ENCODE measurements around the gene ARHGAP4. TPM values are rescaled to one million over a fixed set of nuclear protein-coding genes. Genes with fewer than 3 reads are reported as not detected.

The ARHGAP4 gene
- total RNA-seq, 4 donors from 2014 or later = 44.9 to 52.4 (median 49.9) TPM

GRCh38 chrX:153887385-153887784 lies 38.7 kb downstream of the ARHGAP4 start:
- Histone ChIP-seq H3K9me3 (no peaks in the 10 kb centered on the region), H3K36me3 (no peaks in the 10 kb centered on the region), H3K27ac (no peak overlapping the region), H3K4me1 (peaks cover 0 to 6% (median 3%) of the 10 kb centered on the region in 4 donors), H3K27me3 (peaks cover 46% of the 10 kb centered on the region), H3K4me3 (no peak overlapping the region)
- 68% methylated on average over 8 of the region's 8 CpGs; no CpG with 5 or more reads in 1 of the 2 donors for whole genome bisulfite sequencing, 2 donors (ENCODE audit: low coverage in 1 of 2)
- intact Hi-C loops (cut with DNase I; ENCODE audit: low total_unique reads) (no loop called here), in situ Hi-C loops (cut with MboI; ENCODE audit: low pct_ligation_motif_present in 1 of 4, low pct_unique_long_range_greater_than_20kb in 1 of 4, low sequenced_read_pairs in 3 of 4) (no loop called here)
- no peak for TF ChIP-seq EP300 (IDR thresholded peaks at IDR 0.05; ENCODE audit: low read depth)
- no peak for TF ChIP-seq POLR2A (IDR thresholded peaks at IDR 0.05)
- TF ChIP-seq, protein P1, sequence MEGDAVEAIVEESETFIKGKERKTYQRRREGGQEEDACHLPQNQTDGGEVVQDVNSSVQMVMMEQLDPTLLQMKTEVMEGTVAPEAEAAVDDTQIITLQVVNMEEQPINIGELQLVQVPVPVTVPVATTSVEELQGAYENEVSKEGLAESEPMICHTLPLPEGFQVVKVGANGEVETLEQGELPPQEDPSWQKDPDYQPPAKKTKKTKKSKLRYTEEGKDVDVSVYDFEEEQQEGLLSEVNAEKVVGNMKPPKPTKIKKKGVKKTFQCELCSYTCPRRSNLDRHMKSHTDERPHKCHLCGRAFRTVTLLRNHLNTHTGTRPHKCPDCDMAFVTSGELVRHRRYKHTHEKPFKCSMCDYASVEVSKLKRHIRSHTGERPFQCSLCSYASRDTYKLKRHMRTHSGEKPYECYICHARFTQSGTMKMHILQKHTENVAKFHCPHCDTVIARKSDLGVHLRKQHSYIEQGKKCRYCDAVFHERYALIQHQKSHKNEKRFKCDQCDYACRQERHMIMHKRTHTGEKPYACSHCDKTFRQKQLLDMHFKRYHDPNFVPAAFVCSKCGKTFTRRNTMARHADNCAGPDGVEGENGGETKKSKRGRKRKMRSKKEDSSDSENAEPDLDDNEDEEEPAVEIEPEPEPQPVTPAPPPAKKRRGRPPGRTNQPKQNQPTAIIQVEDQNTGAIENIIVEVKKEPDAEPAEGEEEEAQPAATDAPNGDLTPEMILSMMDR (IDR thresholded peaks at IDR 0.05) = no peak
- TF ChIP-seq POLR2AphosphoS5 (IDR thresholded peaks at IDR 0.05) = no peak
- no peak for DNase-seq

DNA sequence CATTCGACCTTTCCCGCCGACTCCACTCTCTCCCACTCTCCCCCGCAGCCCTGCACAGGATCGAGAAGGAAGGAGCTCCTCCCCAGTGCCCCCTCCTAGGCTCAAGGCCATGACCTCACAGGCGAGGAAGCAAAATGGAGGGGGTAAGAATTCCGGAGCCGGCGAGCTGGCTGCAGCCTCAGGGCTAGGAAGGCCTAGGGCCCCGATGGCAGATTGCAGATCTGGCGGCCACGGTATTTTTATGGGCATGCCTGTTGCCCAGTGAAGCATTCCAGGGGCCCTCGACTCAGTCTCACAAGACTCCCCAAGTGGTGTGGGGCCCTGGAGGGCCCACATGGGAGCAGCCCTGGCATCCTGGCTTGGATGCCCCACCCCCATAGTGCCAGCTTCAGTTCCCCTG lies 39.1 kb downstream of the ARHGAP4 start:
- intact Hi-C loops (cut with DNase I; ENCODE audit: low total_unique reads) = no loop called here
- TF ChIP-seq POLR2A (IDR thresholded peaks at IDR 0.05) = no peak
- TF ChIP-seq POLR2AphosphoS5 (IDR thresholded peaks at IDR 0.05) = no peak
- TF ChIP-seq EP300 (IDR thresholded peaks at IDR 0.05; ENCODE audit: low read depth) = no peak
- TF ChIP-seq, protein P1 (IDR thresholded peaks at IDR 0.05) = no peak
- Histone ChIP-seq H3K9me3 (no peaks in the 10 kb centered on the region), H3K27ac (no peak overlapping the region), H3K4me1 (peaks cover 0 to 6% (median 3%) of the 10 kb centered on the region in 4 donors), H3K36me3 (no peaks in the 10 kb centered on the region), H3K4me3 (no peak overlapping the region), H3K27me3 (peaks cover 50% of the 10 kb centered on the region)
- in situ Hi-C loops (cut with MboI; ENCODE audit: low pct_ligation_motif_present in 1 of 4, low pct_unique_long_range_greater_than_20kb in 1 of 4, low sequenced_read_pairs in 3 of 4) = no loop called here
- DNase-seq = no peak
- WGBS, 2 donors (ENCODE audit: low coverage in 1 of 2) = 60% methylated on average over 13 of the region's 13 CpGs; no CpG with 5 or more reads in 1 of the 2 donors

DNA sequence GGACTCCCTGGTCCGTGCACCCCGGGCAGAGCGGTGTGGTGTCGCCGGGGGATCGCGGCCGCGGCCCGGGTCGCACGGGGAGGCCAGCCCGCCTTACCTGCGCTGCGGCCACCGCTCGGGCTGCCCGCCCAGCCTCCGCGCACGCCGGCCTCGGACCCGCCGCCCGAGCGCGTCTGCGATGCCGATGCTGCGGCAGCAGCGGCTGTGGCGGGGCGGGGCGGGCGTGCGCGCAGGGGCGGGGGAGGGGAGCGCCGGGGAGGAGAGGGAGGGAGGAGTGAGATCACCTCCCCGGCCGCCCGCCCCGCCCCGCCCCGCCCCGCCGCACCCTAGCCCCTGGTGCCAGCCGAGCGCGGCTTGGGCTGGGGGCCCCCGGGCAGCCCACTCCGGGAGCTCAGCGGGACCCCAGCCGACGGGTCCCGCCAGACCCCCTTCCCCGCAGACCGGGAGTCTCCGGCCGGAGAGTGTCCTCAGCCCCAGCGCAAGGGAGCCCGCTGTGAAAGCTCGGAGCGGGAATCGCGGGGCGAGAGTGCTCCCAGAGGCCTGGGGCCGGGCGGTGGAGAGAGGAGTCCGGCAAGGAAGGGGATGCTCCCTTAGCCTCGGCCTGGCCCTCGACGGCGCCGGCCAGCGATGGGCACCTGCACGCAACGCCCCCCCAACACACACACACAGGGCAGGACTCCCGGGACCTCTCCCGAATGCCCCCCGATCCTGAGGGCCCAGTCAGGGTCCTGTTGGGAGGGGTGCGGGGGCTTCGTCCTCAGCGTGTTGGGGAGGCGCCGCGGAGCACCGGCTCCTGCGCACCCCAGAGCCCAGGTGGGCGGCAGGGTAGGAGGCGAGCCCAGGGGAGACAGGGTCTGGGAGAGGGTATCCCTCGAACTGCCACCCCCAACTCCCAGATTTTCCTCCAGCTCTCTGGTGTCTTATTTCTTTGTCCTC lies 39.8 kb downstream of the ARHGAP4 start, which contains the start of gene L1CAM:
Gene L1CAM, minus strand, starts transcription at position 206 of the 936 bp plus-strand sequence. CDS start 10,337 bp downstream, outside the sequence.
- WGBS, 2 donors (ENCODE audit: low coverage in 1 of 2) = 59% methylated on average over 31 of the region's 94 CpGs; no CpG with 5 or more reads in 1 of the 2 donors
- H3K9me3 ChIP-seq = no peaks in the 10 kb centered on the region
- in situ Hi-C loops (cut with MboI; ENCODE audit: low pct_ligation_motif_present in 1 of 4, low pct_unique_long_range_greater_than_20kb in 1 of 4, low sequenced_read_pairs in 3 of 4) = no loop called here
- no peak for DNase-seq
- TF ChIP-seq POLR2AphosphoS5 (IDR thresholded peaks at IDR 0.05) (no peak), EP300 (IDR thresholded peaks at IDR 0.05; ENCODE audit: low read depth) (no peak), POLR2A (IDR thresholded peaks at IDR 0.05) (no peak)
- TF ChIP-seq, protein P1 (IDR thresholded peaks at IDR 0.05) = no peak
- H3K27ac ChIP-seq = no peak within 1 kb of the TSS
- peak within 1 kb of the TSS in 2 of 4 donors; percentile 10 to 36 for H3K4me3 ChIP-seq
- H3K4me1 ChIP-seq = peaks cover 0 to 6% (median 3%) of the 10 kb centered on the region in 4 donors
- intact Hi-C loops (cut with DNase I; ENCODE audit: low total_unique reads) = no loop called here
- no peaks in the 10 kb centered on the region for H3K36me3 ChIP-seq
- peaks cover 54% of the 10 kb centered on the region for H3K27me3 ChIP-seq

GRCh38 chrX:153885208-153885787 lies 40.8 kb downstream of the ARHGAP4 start:
- Histone ChIP-seq H3K27me3 (peaks cover 57% of the 10 kb centered on the region), H3K36me3 (no peaks in the 10 kb centered on the region), H3K4me1 (peaks cover 0 to 6% (median 3%) of the 10 kb centered on the region in 4 donors), H3K27ac (no peak overlapping the region), H3K4me3 (peak overlapping the region in 1 of 4 donors; percentile 25), H3K9me3 (no peaks in the 10 kb centered on the region)
- TF ChIP-seq POLR2A (IDR thresholded peaks at IDR 0.05) (no peak), POLR2AphosphoS5 (IDR thresholded peaks at IDR 0.05) (no peak)
- intact Hi-C loops (cut with DNase I; ENCODE audit: low total_unique reads) (no loop called here), in situ Hi-C loops (cut with MboI; ENCODE audit: low pct_ligation_motif_present in 1 of 4, low pct_unique_long_range_greater_than_20kb in 1 of 4, low sequenced_read_pairs in 3 of 4) (no loop called here)
- no peak for DNase-seq
- WGBS, 2 donors (ENCODE audit: low coverage in 1 of 2) = 51% methylated on average over 29 of the region's 32 CpGs; no CpG with 5 or more reads in 1 of the 2 donors
